K562 (cell line): ENCODE measurements around the gene TMEM120B. TPM values are rescaled to one million over a fixed set of nuclear protein-coding genes. Genes with fewer than 3 reads are reported as not detected.

ENCODE experiments used
- ARID4B ChIP-seq: sonication (generic); formaldehyde crosslinking; IDR thresholded peaks from 2 replicates; pipeline ENCODE4 v1.8.0; 2022; ENCODE audit warnings: mild to moderate bottlenecking, missing genetic modification reagents
- BCL6 ChIP-seq: fragments of 250-450 bp; sonication (Bioruptor Pico); IDR thresholded peaks from 2 replicates; pipeline ENCODE4 v1.4.0; 2020
- CHCHD3 ChIP-seq: fragments of 250-450 bp; sonication (Bioruptor Pico); IDR thresholded peaks from 2 replicates; pipeline ENCODE4 v2.1.2; 2022; ENCODE audit warnings: mild to moderate bottlenecking
- CXXC5 ChIP-seq: fragments of 250-450 bp; sonication (Bioruptor Pico); IDR thresholded peaks from 2 replicates; pipeline ENCODE4 v1.8.0; 2022; ENCODE audit warnings: inconsistent platforms, mild to moderate bottlenecking, moderate library complexity
- DEAF1 ChIP-seq: fragments of 450-650 bp; formaldehyde crosslinking; IDR thresholded peaks from 2 replicates; pipeline ENCODE4 v1.4.0; 2020; ENCODE audit warnings: mild to moderate bottlenecking, moderate library complexity
- ETS2 ChIP-seq: IDR thresholded peaks from 2 replicates; pipeline ENCODE4 v1.6.1; 2016; ENCODE audit warnings: borderline replicate concordance, missing genetic modification characterization, mild to moderate bottlenecking, moderate library complexity, missing compliant biosample characterization; ENCODE audit not compliant: poor library complexity, severe bottlenecking
- FIP1L1 ChIP-seq: fragments of 200-400 bp; formaldehyde crosslinking; IDR thresholded peaks from 2 replicates; pipeline ENCODE4 v1.6.1; 2018; ENCODE audit warnings: mild to moderate bottlenecking, low read depth, low read length; ENCODE audit not compliant: poor library complexity, severe bottlenecking
- GABPA ChIP-seq: fragments of 200-800 bp; sonication (Bioruptor generic); conservative IDR thresholded peaks from 2 replicates; pipeline ENCODE4 v1.6.1; 2016; ENCODE audit warnings: low read depth, missing genetic modification characterization, missing compliant biosample characterization
- HINFP ChIP-seq: fragments of 450-650 bp; conservative IDR thresholded peaks from 2 replicates; pipeline ENCODE4 v1.6.1; 2016; ENCODE audit warnings: missing genetic modification characterization, low read depth, mild to moderate bottlenecking, control low read depth, missing compliant biosample characterization
- NFRKB ChIP-seq: fragments of 450-650 bp; IDR thresholded peaks from 2 replicates; pipeline ENCODE4 v1.6.1; 2016; ENCODE audit warnings: low read depth
- RBBP5 ChIP-seq: fragments of 200-600 bp; sonication (generic); IDR thresholded peaks from 2 replicates; pipeline ENCODE4 v1.6.1; 2012; ENCODE audit warnings: borderline replicate concordance, mild to moderate bottlenecking, low read length, control low read depth, inconsistent platforms; ENCODE audit not compliant: insufficient read depth, poor library complexity, severe bottlenecking
- SREBF2 ChIP-seq: sonication (generic); formaldehyde crosslinking; IDR thresholded peaks from 2 replicates; pipeline ENCODE4 v1.4.0; 2020; ENCODE audit warnings: mild to moderate bottlenecking, missing genetic modification reagents
- SRSF7 ChIP-seq: fragments of 200-400 bp; formaldehyde crosslinking; optimal IDR thresholded peaks from 2 replicates; pipeline ENCODE3; 2017; ENCODE audit warnings: mild to moderate bottlenecking, low read depth, low read length
- TAF7 ChIP-seq: fragments of 450-650 bp; IDR thresholded peaks from 2 replicates; pipeline ENCODE4 v1.6.1; 2016; ENCODE audit warnings: missing genetic modification characterization, missing compliant biosample characterization
- TFE3 ChIP-seq: fragments of 450-650 bp; formaldehyde crosslinking; IDR thresholded peaks from 2 replicates; pipeline ENCODE4 v1.4.0; 2020; ENCODE audit warnings: mild to moderate bottlenecking, mixed read lengths
- ZNF143 ChIP-seq: sonication (generic); formaldehyde crosslinking; IDR thresholded peaks from 2 replicates; pipeline ENCODE4 v1.9.0; 2022; ENCODE audit warnings: mild to moderate bottlenecking, missing genetic modification reagents
- ZNF75A ChIP-seq: fragments of 450-650 bp; formaldehyde crosslinking; IDR thresholded peaks from 2 replicates; pipeline ENCODE4 v1.4.0; 2020; ENCODE audit warnings: mild to moderate bottlenecking
- polyA plus RNA-seq, 8 experiments: library from polyadenylated mRNA; depleted of rRNA in 4 of 8; stranded (reverse) in 5 of 8; unstranded in 3 of 8; fragments of >200 nt; fragmentation: Nextera tagmentation in 2 of 8; fragmentation: Illumina TruSeq in 1 of 8; extraction: Ambion mirVana in 2 of 8; extraction: Trizol in 1 of 8; gene quantifications; 2 replicates each; pipeline versions ENCODE4 v1.2.1 to v1.2.3, GENCODE V29; 2011 to 2014; ENCODE audit warnings: inconsistent platforms in 1 of 8, missing spikeins in 1 of 8
- total RNA-seq, 7 experiments: library from RNA; depleted of rRNA in 6 of 7; stranded (reverse); fragments of >200 nt in 6 of 7; fragmentation: Illumina TruSeq in 2 of 7; extraction: Trizol in 2 of 7; gene quantifications; 2 replicates each; pipeline versions ENCODE4 v1.2.1 to v1.2.3, GENCODE V29; 2011 to 2021; ENCODE audit warnings: low replicate concordance in 1 of 7

Gene TMEM120B
- total and polyA plus RNA-seq, 9 of the 15 experiments (the other 6 are each of a cell fraction or from before 2014, with no cell fraction given): 1.7 to 18.6 (median 7.4) TPM

GRCh38 chr12:121800694-121801594 lies 88.4 kb downstream of the TMEM120B start (continued):
- TF ChIP-seq TFE3: no peak
- TF ChIP-seq FIP1L1: peak; percentile 17
- TF ChIP-seq BCL6 (CRISPR knock-in tag): no peak
- TF ChIP-seq NFRKB: peak; percentile 98
- TF ChIP-seq CHCHD3 (CRISPR knock-in tag): no peak
- no peak for TF ChIP-seq ARID4B
- no peak for TF ChIP-seq DEAF1 (CRISPR knock-in tag)
- no peak for TF ChIP-seq ZNF75A
- no peak for TF ChIP-seq HINFP (tag)
- no peak for TF ChIP-seq ETS2
- TF ChIP-seq TAF7: peak; percentile 65; the same call in 1 of the 2 replicates
- no peak for TF ChIP-seq GABPA
- TF ChIP-seq SREBF2 (CRISPR knock-in tag): no peak
- TF ChIP-seq ZNF143 (CRISPR knock-in tag): no peak
- TF ChIP-seq SRSF7: no peak
- peak; percentile 8 for TF ChIP-seq RBBP5
- TF ChIP-seq CXXC5 (CRISPR knock-in tag): peak; percentile 53; the same call in 1 of the 2 replicates
